B cell (primary cell): Measurements from ENCODE around the gene NATD1. TPM values are rescaled to one million over a fixed set of nuclear protein-coding genes. Genes with fewer than 3 reads are reported as not detected.

Source experiments
- ATAC-seq: fragments of 200-7000 bp; cut with Tn5 transposase; one replicate; pipeline ENCODE4 v1.10.0; 2021; ENCODE audit warnings: low read depth, mild to moderate bottlenecking, moderate number of reproducible peaks, moderate library complexity
- CTCF ChIA-PET: fragments of 350-600 bp; sonication (Branson Sonifier 250); formaldehyde crosslinking; loops from one replicate; lab custom pipeline; 2021; ENCODE audit warnings: antibody characterized with exemption, inconsistent platforms; lab: Charles Lee
- POLR2A ChIA-PET: fragments of 350-600 bp; sonication (Branson Sonifier 250); formaldehyde crosslinking; loops from one replicate; lab custom pipeline; 2021; ENCODE audit warnings: antibody characterized with exemption; lab: Charles Lee
- DNase-seq: peaks from one replicate; pipeline ENCODE4 v3.0.0; 2013
- H2AFZ ChIP-seq: 2 replicates; pipeline ENCODE4 v1.6.1; 2012; ENCODE audit warnings: mild to moderate bottlenecking, low read depth, low read length; ENCODE audit not compliant: insufficient read depth, poor library complexity, severe bottlenecking
- H3K27ac ChIP-seq, 2 donors: 1 replicate in 1 of 2; 2 replicates in 1 of 2; pipeline ENCODE4 v1.5.1; 2012 to 2013; ENCODE audit warnings: low read length in 2 of 2, mild to moderate bottlenecking in 2 of 2, moderate library complexity in 1 of 2
- H3K27me3 ChIP-seq, 4 experiments: fragments of 200-600 bp in 1 of 4; sonication (generic) in 1 of 4; replicated peaks in 1 of 4; 1 replicate in 2 of 4; 2 replicates in 2 of 4; pipeline versions ENCODE4 v1.6.1 to v1.7.0; 2013 to 2016; ENCODE audit warnings: low read length in 3 of 4, mild to moderate bottlenecking in 2 of 4, mixed read lengths in 1 of 4, moderate library complexity in 1 of 4; ENCODE audit not compliant: insufficient read depth in 4 of 4, control insufficient read depth in 3 of 4; ENCODE audit errors: control extremely low read depth in 1 of 4
- H3K36me3 ChIP-seq, 2 experiments: replicated peaks in 1 of 2; 1 replicate in 1 of 2; 2 replicates in 1 of 2; pipeline versions ENCODE4 v1.6.1 to v1.7.1; 2013; ENCODE audit warnings: low read length in 1 of 2; ENCODE audit not compliant: insufficient read depth in 2 of 2, control insufficient read depth in 1 of 2; ENCODE audit errors: control extremely low read depth in 1 of 2, extremely low read depth in 1 of 2
- H3K4me1 ChIP-seq, 2 donors: fragments of 200-600 bp in 1 of 2; sonication (generic) in 1 of 2; 1 replicate in 1 of 2; 2 replicates in 1 of 2; pipeline versions ENCODE4 v1.5.1 to v1.6.1; 2013 to 2017; ENCODE audit warnings: low read length in 2 of 2; ENCODE audit not compliant: control insufficient read depth in 2 of 2, insufficient read depth in 2 of 2
- H3K4me2 ChIP-seq: replicated peaks from 2 replicates; pipeline ENCODE3; 2012; ENCODE audit warnings: mild to moderate bottlenecking, low read depth, low read length; ENCODE audit not compliant: poor library complexity, severe bottlenecking
- H3K4me3 ChIP-seq, 5 experiments: fragments of 200-600 bp in 1 of 5; sonication (generic) in 1 of 5; 1 replicate in 3 of 5; 2 replicates in 2 of 5; pipeline versions ENCODE4 v1.5.1 to v1.7.0; 2011 to 2016; ENCODE audit warnings: low read length in 4 of 5, mild to moderate bottlenecking in 4 of 5, low read depth in 2 of 5, control low read depth in 1 of 5, moderate library complexity in 1 of 5; ENCODE audit not compliant: insufficient read depth in 1 of 5; ENCODE audit errors: control extremely low read depth in 1 of 5, extremely low read depth in 1 of 5
- H3K79me2 ChIP-seq: fragments of 200-600 bp; sonication (generic); one replicate; pipeline ENCODE4 v1.6.0; 2016; ENCODE audit warnings: low read length; ENCODE audit not compliant: control insufficient read depth, insufficient read depth
- H3K9ac ChIP-seq: fragments of 200-600 bp; sonication (generic); 2 replicates; pipeline ENCODE4 v1.6.1; 2017; ENCODE audit warnings: mild to moderate bottlenecking, low read length, moderate library complexity
- H3K9me3 ChIP-seq, 3 donors: one replicate each; pipeline versions ENCODE4 v1.6.1 to v1.7.1; 2013; ENCODE audit warnings: low read length in 2 of 3; ENCODE audit not compliant: control insufficient read depth in 2 of 3, insufficient read depth in 1 of 3; ENCODE audit errors: control extremely low read depth in 1 of 3
- H4K20me1 ChIP-seq: 2 replicates; pipeline ENCODE4 v1.6.0; 2012; ENCODE audit warnings: mild to moderate bottlenecking, low read length; ENCODE audit not compliant: insufficient read depth, control insufficient read depth, poor library complexity, severe bottlenecking
- H3K27ac Mint-ChIP-seq: one replicate; pipeline ENCODE4 v1.8.0; 2021; ENCODE audit warnings: mixed read lengths
- H3K27me3 Mint-ChIP-seq: one replicate; pipeline ENCODE4 v1.8.0; 2021; ENCODE audit warnings: mixed read lengths
- H3K4me1 Mint-ChIP-seq: one replicate; pipeline ENCODE4 v1.8.0; 2021; ENCODE audit warnings: mixed read lengths
- H3K4me3 Mint-ChIP-seq: one replicate; pipeline ENCODE4 v1.8.0; 2021; ENCODE audit warnings: mixed read lengths
- H3K9me3 Mint-ChIP-seq: one replicate; pipeline ENCODE4 v1.8.0; 2022; ENCODE audit warnings: mixed read lengths; ENCODE audit not compliant: insufficient read depth
- EZH2 ChIP-seq: IDR thresholded peaks from 2 replicates; pipeline ENCODE4 v1.6.1; 2012; ENCODE audit warnings: borderline replicate concordance, low read depth, mild to moderate bottlenecking, moderate library complexity, low read length; ENCODE audit not compliant: insufficient read depth, poor library complexity, severe bottlenecking
- WGBS: methylation state at CpG from one replicate; pipeline ENCODE4 v1.1.5; 2013; ENCODE audit warnings: missing lambda C conversion rate; ENCODE audit not compliant: insufficient coverage; 5-methylcytosine and 5-hydroxymethylcytosine counted together
- intact Hi-C: fragments of 100-400 bp; cut with micrococcal nuclease; formaldehyde crosslinking; loops from one replicate; pipeline ENCODE4 v1.10.0; 2022
- polyA plus RNA-seq: library from polyadenylated mRNA; depleted of rRNA; stranded (reverse); fragments of >200 nt; gene quantifications from 2 replicates; pipeline ENCODE4 v1.2.3, GENCODE V29; 2012
- total RNA-seq, 2 donors: library from RNA; stranded (reverse); fragments of 120-200 nt in 1 of 2; gene quantifications; 1 replicate in 1 of 2; 2 replicates in 1 of 2; pipeline versions ENCODE4 v1.2.3 to v1.2.4, GENCODE V29; 2013 to 2022
- TF ChIP-seq, protein P1 (sequence below): fragments of 200-600 bp; IDR thresholded peaks from one replicate; pipeline ENCODE4 v1.8.0; 2022; ENCODE audit warnings: antibody characterized with exemption, mild to moderate bottlenecking

The NATD1 gene
- total and polyA plus RNA-seq, 2 donors (not counting 1 experiment from before 2014, with no cell fraction given), result 2.0 to 6.7 TPM

DNA sequence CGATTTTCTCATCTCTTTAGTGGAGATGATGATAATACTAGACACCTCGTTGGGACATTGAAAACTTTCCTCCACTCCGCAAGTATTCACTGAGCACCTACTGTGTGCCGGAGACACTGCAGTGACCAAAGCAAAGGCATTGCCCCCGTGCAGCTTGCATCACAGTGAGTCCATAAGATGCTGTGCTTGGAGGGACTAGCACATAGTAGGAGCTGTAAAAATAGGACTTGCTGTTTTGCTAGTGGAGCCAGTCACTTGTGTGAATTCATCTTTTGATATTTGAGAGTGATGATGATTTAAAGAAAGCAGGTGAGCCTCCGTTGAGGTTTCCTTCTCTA, 26.0 kb upstream of the NATD1 start:
- ATAC-seq, result no peak
- Mint-ChIP-seq H3K4me3 (no peak overlapping the region), H3K9me3 (no peaks in the 10 kb centered on the region), H3K27ac (peak overlapping the region; percentile 41), H3K27me3 (no peaks in the 10 kb centered on the region), H3K4me1 (peaks cover 58% of the 10 kb centered on the region)
- no peak overlapping the region for H3K4me3 ChIP-seq
- 80% methylated on average over 2 of the region's 6 CpGs for WGBS
- H3K9ac ChIP-seq, result no peak overlapping the region
- H3K36me3 ChIP-seq, result no peaks in the 10 kb centered on the region
- no peak for TF ChIP-seq EZH2
- TF ChIP-seq, protein P1, sequence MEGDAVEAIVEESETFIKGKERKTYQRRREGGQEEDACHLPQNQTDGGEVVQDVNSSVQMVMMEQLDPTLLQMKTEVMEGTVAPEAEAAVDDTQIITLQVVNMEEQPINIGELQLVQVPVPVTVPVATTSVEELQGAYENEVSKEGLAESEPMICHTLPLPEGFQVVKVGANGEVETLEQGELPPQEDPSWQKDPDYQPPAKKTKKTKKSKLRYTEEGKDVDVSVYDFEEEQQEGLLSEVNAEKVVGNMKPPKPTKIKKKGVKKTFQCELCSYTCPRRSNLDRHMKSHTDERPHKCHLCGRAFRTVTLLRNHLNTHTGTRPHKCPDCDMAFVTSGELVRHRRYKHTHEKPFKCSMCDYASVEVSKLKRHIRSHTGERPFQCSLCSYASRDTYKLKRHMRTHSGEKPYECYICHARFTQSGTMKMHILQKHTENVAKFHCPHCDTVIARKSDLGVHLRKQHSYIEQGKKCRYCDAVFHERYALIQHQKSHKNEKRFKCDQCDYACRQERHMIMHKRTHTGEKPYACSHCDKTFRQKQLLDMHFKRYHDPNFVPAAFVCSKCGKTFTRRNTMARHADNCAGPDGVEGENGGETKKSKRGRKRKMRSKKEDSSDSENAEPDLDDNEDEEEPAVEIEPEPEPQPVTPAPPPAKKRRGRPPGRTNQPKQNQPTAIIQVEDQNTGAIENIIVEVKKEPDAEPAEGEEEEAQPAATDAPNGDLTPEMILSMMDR, result no peak
- H3K4me2 ChIP-seq, result no peak overlapping the region
- H3K9me3 ChIP-seq, result no peaks in the 10 kb centered on the region
- POLR2A ChIA-PET, result interaction anchor here (0.6 to 2.1 kb wide), 3 partner anchors 9 to 236 kb away, joined by 3 to 9 read pairs (median 3); partner anchors contain the start of gene USP22
- no peak overlapping the region for H2AFZ ChIP-seq
- H3K27ac ChIP-seq, result no peak overlapping the region
- peaks cover 52 to 65% of the 10 kb centered on the region in 2 donors for H3K4me1 ChIP-seq
- CTCF ChIA-PET, result interaction anchor here (1.1 to 9.8 kb wide), 17 partner anchors 9 to 311 kb away, joined by 3 to 170 read pairs (median 5); no protein-coding TSS in a partner anchor
- DNase-seq, result peak; percentile 9
- H3K79me2 ChIP-seq, result peaks cover 30% of the 10 kb centered on the region
- intact Hi-C loops, result loop anchor here (5.0 kb wide), 1 partner anchor 273 kb away; no protein-coding TSS in a partner anchor
- H4K20me1 ChIP-seq, result no peaks in the 10 kb centered on the region
- no peaks in the 10 kb centered on the region for H3K27me3 ChIP-seq

DNA sequence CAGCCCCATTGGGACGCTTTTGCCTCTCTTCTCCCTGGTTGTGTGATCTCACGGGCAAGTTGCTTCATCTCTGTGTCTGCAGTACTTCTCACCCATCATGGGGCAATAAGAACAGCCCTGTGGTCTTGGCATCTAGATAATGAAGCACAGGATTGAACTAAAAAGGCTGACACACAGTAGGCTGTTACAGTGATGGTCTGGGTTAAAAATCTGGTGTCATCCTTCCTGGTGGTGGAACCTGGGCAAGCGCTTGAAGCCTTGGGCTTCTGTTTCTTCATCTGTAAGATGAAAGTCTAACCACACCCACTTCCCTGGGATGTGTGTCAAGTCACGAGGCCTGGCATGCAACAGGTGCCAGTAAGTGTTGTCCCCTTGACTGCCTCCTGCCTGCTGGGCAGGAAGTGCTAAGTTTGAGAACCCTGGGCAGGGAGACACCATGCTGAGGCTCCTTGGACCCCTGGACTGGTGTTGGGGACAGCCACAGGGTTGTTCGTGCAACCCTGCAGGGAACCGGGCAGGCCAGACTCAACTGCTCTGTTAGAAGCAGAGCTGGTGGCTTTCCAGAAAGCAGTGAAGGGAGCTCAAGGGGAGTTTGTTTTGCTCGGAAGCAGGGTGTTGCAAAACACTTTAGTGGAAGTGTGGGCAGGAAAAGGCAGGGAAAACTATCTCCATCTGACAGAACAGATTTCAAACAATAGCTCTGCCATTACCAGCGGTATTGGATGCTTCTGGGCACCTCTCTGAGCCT, 25.4 kb upstream of the NATD1 start:
- Histone ChIP-seq H3K27ac (no peak overlapping the region), H3K9ac (no peak overlapping the region), H3K4me1 (peaks cover 49 to 60% of the 10 kb centered on the region in 2 donors), H3K4me2 (peak overlapping the region; percentile 44), H4K20me1 (no peaks in the 10 kb centered on the region), H3K27me3 (no peaks in the 10 kb centered on the region), H3K9me3 (no peaks in the 10 kb centered on the region), H3K79me2 (peaks cover 25% of the 10 kb centered on the region), H2AFZ (no peak overlapping the region), H3K36me3 (no peaks in the 10 kb centered on the region), H3K4me3 (no peak overlapping the region)
- ATAC-seq (no peak), DNase-seq (peak; percentile 62)
- Mint-ChIP-seq H3K27me3 (no peaks in the 10 kb centered on the region), H3K4me1 (peaks cover 57% of the 10 kb centered on the region), H3K4me3 (peak overlapping the region; percentile 17), H3K27ac (peak overlapping the region; percentile 64), H3K9me3 (no peaks in the 10 kb centered on the region)
- ChIA-PET CTCF (interaction anchor here (0.8 to 9.8 kb wide), 13 partner anchors 10 to 234 kb away, joined by 3 to 170 read pairs (median 6); no protein-coding TSS in a partner anchor), POLR2A (interaction anchor here (2.1 kb wide), 1 partner anchor 10 kb away, joined by 9 read pairs; no protein-coding TSS in a partner anchor)
- intact Hi-C loops, result loop anchor here (5.0 kb wide), 1 partner anchor 274 kb away; no protein-coding TSS in a partner anchor
- 52% methylated on average over 5 of the region's 8 CpGs for WGBS
- TF ChIP-seq, protein P1, result no peak
- no peak for TF ChIP-seq EZH2
